SK-N-SH (cell line): ENCODE data around the gene HES2. TPM values are rescaled to one million over a fixed set of nuclear protein-coding genes. Genes with fewer than 3 reads are reported as not detected.

ENCODE experiments used
- CTCF ChIA-PET: fragments of 300-600, 350-600 bp; formaldehyde crosslinking; extraction: SDS; loops from one replicate; lab custom pipeline; 2021; lab: Yijun Ruan, JAX
- POLR2A ChIA-PET: fragments of 350-600 bp; sonication (Branson Sonifier 250); formaldehyde crosslinking; extraction: SDS; loops from one replicate; lab custom pipeline; 2020; ENCODE audit warnings: antibody characterized with exemption, inconsistent platforms; lab: Yijun Ruan, JAX
- DNase-seq: peaks from one replicate; pipeline ENCODE4 v3.0.0; 2012
- H2AFZ ChIP-seq: fragments of 200-600 bp; sonication (generic); 2 replicates; pipeline ENCODE4 v1.8.1; 2016; ENCODE audit warnings: antibody characterized with exemption, mild to moderate bottlenecking, low read depth
- H3F3A ChIP-seq: fragments of 200-600 bp; sonication (generic); replicated peaks from 2 replicates; pipeline ENCODE3; 2016; ENCODE audit warnings: antibody characterized with exemption, mild to moderate bottlenecking; ENCODE audit not compliant: insufficient read depth
- H3K27ac ChIP-seq, 2 experiments: fragments of 200-500 bp in 1 of 2; fragments of 200-600 bp in 1 of 2; sonication (Bioruptor generic) in 1 of 2; sonication (generic), shearing (Covaris generic) in 1 of 2; 2 replicates each; pipeline versions ENCODE4 v1.5.1 to v1.6.1; 2014 to 2016; ENCODE audit warnings: low read depth in 2 of 2, inconsistent platforms in 1 of 2, low read length in 1 of 2, mild to moderate bottlenecking in 1 of 2, mixed read lengths in 1 of 2
- H3K27me3 ChIP-seq: fragments of 200-600 bp; sonication (generic), shearing (Covaris generic); 2 replicates; pipeline ENCODE4 v1.6.1; 2016; ENCODE audit warnings: mixed run types; ENCODE audit not compliant: insufficient read depth
- H3K36me3 ChIP-seq, 2 experiments: fragments of 200-500 bp in 1 of 2; fragments of 200-600 bp in 1 of 2; sonication (Bioruptor generic) in 1 of 2; sonication (generic) in 1 of 2; replicated peaks in 1 of 2; 2 replicates each; pipeline versions ENCODE3 to v1.5.1; 2014 to 2016; ENCODE audit warnings: low read length in 1 of 2, mild to moderate bottlenecking in 1 of 2; ENCODE audit not compliant: insufficient read depth in 2 of 2, control insufficient read depth in 1 of 2
- H3K4me1 ChIP-seq, 2 experiments: fragments of 200-500 bp in 1 of 2; fragments of 200-600 bp in 1 of 2; sonication (Bioruptor generic) in 1 of 2; sonication (generic), shearing (Covaris generic) in 1 of 2; 2 replicates each; pipeline versions ENCODE4 v1.5.1 to v1.6.1; 2014 to 2016; ENCODE audit warnings: low read depth in 1 of 2, low read length in 1 of 2, mixed run types in 1 of 2; ENCODE audit not compliant: insufficient read depth in 2 of 2, control insufficient read depth in 1 of 2
- H3K4me2 ChIP-seq: fragments of 200-600 bp; sonication (generic), shearing (Covaris generic); 2 replicates; pipeline ENCODE4 v1.6.1; 2017; ENCODE audit warnings: mixed run types
- H3K4me3 ChIP-seq, 2 experiments: fragments of 200-500 bp in 1 of 2; fragments of 200-600 bp in 1 of 2; sonication (Bioruptor generic) in 1 of 2; sonication (generic), shearing (Covaris generic) in 1 of 2; 2 replicates each; pipeline versions ENCODE4 v1.5.1 to v1.8.1; 2014 to 2016; ENCODE audit warnings: low read depth in 2 of 2, inconsistent platforms in 1 of 2, low read length in 1 of 2, mild to moderate bottlenecking in 1 of 2, mixed read lengths in 1 of 2, moderate library complexity in 1 of 2
- H3K79me2 ChIP-seq: fragments of 200-600 bp; sonication (generic); 2 replicates; pipeline ENCODE4 v1.8.1; 2017; ENCODE audit warnings: mild to moderate bottlenecking; ENCODE audit not compliant: insufficient read depth
- H3K9ac ChIP-seq: fragments of 200-600 bp; sonication (generic); 2 replicates; pipeline ENCODE4 v1.6.1; 2017; ENCODE audit warnings: mixed run types
- H3K9me2 ChIP-seq: fragments of 200-600 bp; sonication (generic); 2 replicates; pipeline ENCODE4 v1.6.1; 2017; ENCODE audit warnings: mixed run types
- H3K9me3 ChIP-seq: fragments of 200-600 bp; sonication (generic); 2 replicates; pipeline ENCODE4 v1.6.1; 2017; ENCODE audit warnings: mixed run types, mild to moderate bottlenecking, moderate library complexity
- H4K20me1 ChIP-seq: fragments of 200-600 bp; sonication (generic); 2 replicates; pipeline ENCODE4 v1.6.1; 2017; ENCODE audit warnings: mild to moderate bottlenecking, mixed run types; ENCODE audit not compliant: insufficient read depth
- ELF1 ChIP-seq: IDR thresholded peaks from 2 replicates; pipeline ENCODE4 v1.4.0; 2012
- FOSL2 ChIP-seq: IDR thresholded peaks from 2 replicates; pipeline ENCODE4 v1.4.0; 2012; ENCODE audit warnings: low read depth, mild to moderate bottlenecking, moderate library complexity, borderline replicate concordance
- GABPA ChIP-seq: IDR thresholded peaks from 2 replicates; pipeline ENCODE4 v1.4.0; 2012; ENCODE audit warnings: low read depth, mild to moderate bottlenecking
- GATA2 ChIP-seq: sonication (generic); formaldehyde crosslinking; IDR thresholded peaks from 2 replicates; pipeline ENCODE4 v1.5.0; 2020; ENCODE audit warnings: mild to moderate bottlenecking, missing genetic modification reagents
- MEF2A ChIP-seq: IDR thresholded peaks from 2 replicates; pipeline ENCODE4 v1.4.0; 2012; ENCODE audit warnings: low read depth, borderline replicate concordance
- NFIC ChIP-seq: IDR thresholded peaks from 2 replicates; pipeline ENCODE4 v1.4.0; 2012; ENCODE audit warnings: borderline replicate concordance
- POLR2AphosphoS5 ChIP-seq: IDR thresholded peaks from 2 replicates; pipeline ENCODE4 v1.6.1; 2012; ENCODE audit warnings: low read depth, low read length
- RAD21 ChIP-seq: IDR thresholded peaks from 2 replicates; pipeline ENCODE4 v1.6.1; 2012; ENCODE audit warnings: mild to moderate bottlenecking, low read length
- RCOR1 ChIP-seq: fragments of 150-350 bp; IDR thresholded peaks from 2 replicates; pipeline ENCODE4 v1.6.1; 2017; ENCODE audit warnings: antibody characterized with exemption, low read length
- RFX5 ChIP-seq: IDR thresholded peaks from 2 replicates; pipeline ENCODE4 v1.6.1; 2012; ENCODE audit warnings: mild to moderate bottlenecking, improper control_type of control experiment, low read length
- RXRA ChIP-seq: IDR thresholded peaks from 2 replicates; pipeline ENCODE4 v1.4.0; 2012; ENCODE audit warnings: low read depth, mild to moderate bottlenecking, borderline replicate concordance
- SMC3 ChIP-seq: IDR thresholded peaks from 2 replicates; pipeline ENCODE4 v1.6.1; 2012; ENCODE audit warnings: low read depth, low read length, improper control_type of control experiment
- WGBS: methylation state at CpG from one replicate; pipeline ENCODE4 v1.1.6; 2017; ENCODE audit warnings: low lambda C conversion rate; 5-methylcytosine and 5-hydroxymethylcytosine counted together
- polyA plus RNA-seq, 3 experiments: library from polyadenylated mRNA; depleted of rRNA; stranded (reverse); fragments of >200 nt; gene quantifications; 2 replicates each; pipeline ENCODE4 v1.2.3, GENCODE V29; 2012
- TF ChIP-seq, protein P1 (sequence below): fragments of 150-350 bp; IDR thresholded peaks from 2 replicates; pipeline ENCODE4 v1.6.1; 2016; ENCODE audit warnings: mild to moderate bottlenecking, low read depth, low read length
- TF ChIP-seq, protein P2 (sequence below): IDR thresholded peaks from 2 replicates; pipeline ENCODE4 v1.6.1; 2012; ENCODE audit warnings: mild to moderate bottlenecking, low read depth, low read length, moderate library complexity
- TF ChIP-seq, protein P3 (sequence below): IDR thresholded peaks from 2 replicates; pipeline ENCODE4; 2012
- TF ChIP-seq, protein P4 (sequence below): fragments of 150-350 bp; IDR thresholded peaks from 2 replicates; pipeline ENCODE4 v1.6.1; 2017; ENCODE audit warnings: antibody characterized with exemption, low read length, low read depth, borderline replicate concordance

The HES2 gene
- polyA plus RNA-seq, 1 of the 3 experiments (the other 2 are of a cell fraction): 0.03 TPM

DNA sequence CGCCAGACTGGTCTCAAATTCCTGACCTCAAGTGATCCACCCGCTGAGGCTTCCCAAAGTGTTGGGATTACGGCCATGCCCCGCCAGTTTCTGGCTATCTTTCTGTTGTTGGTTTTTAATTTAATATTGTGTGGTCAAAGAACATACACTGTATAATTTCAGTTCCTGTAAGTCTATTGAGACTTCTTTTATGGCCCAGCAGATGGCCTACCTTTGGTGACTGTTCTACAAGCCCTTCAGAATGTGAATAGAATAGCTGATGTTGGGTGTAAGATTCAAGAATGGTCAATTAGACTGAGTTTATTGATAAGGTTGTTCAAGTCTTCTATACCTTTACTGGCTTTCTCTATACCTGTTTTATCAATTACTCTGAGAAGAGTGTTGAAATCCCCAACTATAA lies 10.7 kb downstream of the HES2 start:
- CTCF ChIA-PET: interaction anchor here (1.0 to 2.5 kb wide), 6 partner anchors 14 to 227 kb away, joined by 3 to 15 read pairs (median 7); no protein-coding TSS in a partner anchor
- Histone ChIP-seq H3K9ac (no peak overlapping the region), H3K27ac (no peak overlapping the region), H3K9me2 (no peaks in the 10 kb centered on the region), H3K79me2 (no peaks in the 10 kb centered on the region), H3K27me3 (no peaks in the 10 kb centered on the region), H3F3A (peaks cover 3% of the 10 kb centered on the region), H4K20me1 (no peaks in the 10 kb centered on the region), H3K4me2 (no peak overlapping the region), H3K4me1 (no peaks in the 10 kb centered on the region), H3K36me3 (no peaks in the 10 kb centered on the region), H2AFZ (no peak overlapping the region), H3K4me3 (no peak overlapping the region), H3K9me3 (no peaks in the 10 kb centered on the region)
- TF ChIP-seq, protein P1, sequence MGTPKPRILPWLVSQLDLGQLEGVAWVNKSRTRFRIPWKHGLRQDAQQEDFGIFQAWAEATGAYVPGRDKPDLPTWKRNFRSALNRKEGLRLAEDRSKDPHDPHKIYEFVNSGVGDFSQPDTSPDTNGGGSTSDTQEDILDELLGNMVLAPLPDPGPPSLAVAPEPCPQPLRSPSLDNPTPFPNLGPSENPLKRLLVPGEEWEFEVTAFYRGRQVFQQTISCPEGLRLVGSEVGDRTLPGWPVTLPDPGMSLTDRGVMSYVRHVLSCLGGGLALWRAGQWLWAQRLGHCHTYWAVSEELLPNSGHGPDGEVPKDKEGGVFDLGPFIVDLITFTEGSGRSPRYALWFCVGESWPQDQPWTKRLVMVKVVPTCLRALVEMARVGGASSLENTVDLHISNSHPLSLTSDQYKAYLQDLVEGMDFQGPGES: no peak
- no peak for TF ChIP-seq GATA2 (CRISPR knock-in tag)
- no peak for TF ChIP-seq POLR2AphosphoS5
- no peak for TF ChIP-seq RFX5
- TF ChIP-seq RCOR1: no peak
- TF ChIP-seq RXRA: no peak
- no peak for TF ChIP-seq SMC3
- TF ChIP-seq, protein P2, sequence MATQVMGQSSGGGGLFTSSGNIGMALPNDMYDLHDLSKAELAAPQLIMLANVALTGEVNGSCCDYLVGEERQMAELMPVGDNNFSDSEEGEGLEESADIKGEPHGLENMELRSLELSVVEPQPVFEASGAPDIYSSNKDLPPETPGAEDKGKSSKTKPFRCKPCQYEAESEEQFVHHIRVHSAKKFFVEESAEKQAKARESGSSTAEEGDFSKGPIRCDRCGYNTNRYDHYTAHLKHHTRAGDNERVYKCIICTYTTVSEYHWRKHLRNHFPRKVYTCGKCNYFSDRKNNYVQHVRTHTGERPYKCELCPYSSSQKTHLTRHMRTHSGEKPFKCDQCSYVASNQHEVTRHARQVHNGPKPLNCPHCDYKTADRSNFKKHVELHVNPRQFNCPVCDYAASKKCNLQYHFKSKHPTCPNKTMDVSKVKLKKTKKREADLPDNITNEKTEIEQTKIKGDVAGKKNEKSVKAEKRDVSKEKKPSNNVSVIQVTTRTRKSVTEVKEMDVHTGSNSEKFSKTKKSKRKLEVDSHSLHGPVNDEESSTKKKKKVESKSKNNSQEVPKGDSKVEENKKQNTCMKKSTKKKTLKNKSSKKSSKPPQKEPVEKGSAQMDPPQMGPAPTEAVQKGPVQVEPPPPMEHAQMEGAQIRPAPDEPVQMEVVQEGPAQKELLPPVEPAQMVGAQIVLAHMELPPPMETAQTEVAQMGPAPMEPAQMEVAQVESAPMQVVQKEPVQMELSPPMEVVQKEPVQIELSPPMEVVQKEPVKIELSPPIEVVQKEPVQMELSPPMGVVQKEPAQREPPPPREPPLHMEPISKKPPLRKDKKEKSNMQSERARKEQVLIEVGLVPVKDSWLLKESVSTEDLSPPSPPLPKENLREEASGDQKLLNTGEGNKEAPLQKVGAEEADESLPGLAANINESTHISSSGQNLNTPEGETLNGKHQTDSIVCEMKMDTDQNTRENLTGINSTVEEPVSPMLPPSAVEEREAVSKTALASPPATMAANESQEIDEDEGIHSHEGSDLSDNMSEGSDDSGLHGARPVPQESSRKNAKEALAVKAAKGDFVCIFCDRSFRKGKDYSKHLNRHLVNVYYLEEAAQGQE: no peak
- no peak for TF ChIP-seq RAD21
- TF ChIP-seq GABPA: no peak
- no peak for TF ChIP-seq NFIC
- TF ChIP-seq, protein P3, sequence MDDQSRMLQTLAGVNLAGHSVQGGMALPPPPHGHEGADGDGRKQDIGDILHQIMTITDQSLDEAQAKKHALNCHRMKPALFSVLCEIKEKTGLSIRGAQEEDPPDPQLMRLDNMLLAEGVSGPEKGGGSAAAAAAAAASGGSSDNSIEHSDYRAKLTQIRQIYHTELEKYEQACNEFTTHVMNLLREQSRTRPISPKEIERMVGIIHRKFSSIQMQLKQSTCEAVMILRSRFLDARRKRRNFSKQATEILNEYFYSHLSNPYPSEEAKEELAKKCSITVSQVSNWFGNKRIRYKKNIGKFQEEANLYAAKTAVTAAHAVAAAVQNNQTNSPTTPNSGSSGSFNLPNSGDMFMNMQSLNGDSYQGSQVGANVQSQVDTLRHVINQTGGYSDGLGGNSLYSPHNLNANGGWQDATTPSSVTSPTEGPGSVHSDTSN: no peak
- no peak for TF ChIP-seq ELF1
- no peak for TF ChIP-seq FOSL2
- no peak for TF ChIP-seq MEF2A
- TF ChIP-seq, protein P4, sequence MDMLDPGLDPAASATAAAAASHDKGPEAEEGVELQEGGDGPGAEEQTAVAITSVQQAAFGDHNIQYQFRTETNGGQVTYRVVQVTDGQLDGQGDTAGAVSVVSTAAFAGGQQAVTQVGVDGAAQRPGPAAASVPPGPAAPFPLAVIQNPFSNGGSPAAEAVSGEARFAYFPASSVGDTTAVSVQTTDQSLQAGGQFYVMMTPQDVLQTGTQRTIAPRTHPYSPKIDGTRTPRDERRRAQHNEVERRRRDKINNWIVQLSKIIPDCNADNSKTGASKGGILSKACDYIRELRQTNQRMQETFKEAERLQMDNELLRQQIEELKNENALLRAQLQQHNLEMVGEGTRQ: no peak
- DNase-seq: no peak
- POLR2A ChIA-PET: no interaction called here
- WGBS: 94% methylated on average over 4 of the region's 4 CpGs
